ENCODE measurements around the gene HMGA1.
"Not testable (repeated sequence)": the region's sequence is repeated elsewhere in the genome, so short reads cannot be mapped to it uniquely, and the experiment has no call there.

DNA sequence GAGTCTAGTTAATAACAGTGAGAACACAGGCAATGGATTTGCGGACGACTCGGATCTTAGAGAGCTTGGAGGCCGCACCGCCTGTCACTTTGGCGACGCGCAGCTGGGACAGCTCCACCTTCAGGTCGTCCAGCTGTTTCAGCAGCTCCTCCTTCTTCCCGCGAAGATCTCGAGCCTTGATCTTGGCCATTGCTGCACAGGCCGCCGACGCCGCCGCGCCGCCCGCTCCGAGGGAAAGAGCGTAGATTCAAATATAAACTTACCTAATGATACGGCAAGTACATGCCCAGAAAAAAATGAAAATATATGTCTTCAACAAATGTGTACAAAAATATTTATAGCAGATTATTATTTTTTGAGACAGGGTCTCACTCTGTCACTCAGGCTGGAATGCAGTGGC is 26.8 kb downstream of the HMGA1 start:
- not testable (repeated sequence) for TF ChIP-seq EZH2phosphoT487 (IDR thresholded peaks at IDR 0.05; ENCODE audit: borderline replicate concordance, low read length)
- TF ChIP-seq, protein P1, sequence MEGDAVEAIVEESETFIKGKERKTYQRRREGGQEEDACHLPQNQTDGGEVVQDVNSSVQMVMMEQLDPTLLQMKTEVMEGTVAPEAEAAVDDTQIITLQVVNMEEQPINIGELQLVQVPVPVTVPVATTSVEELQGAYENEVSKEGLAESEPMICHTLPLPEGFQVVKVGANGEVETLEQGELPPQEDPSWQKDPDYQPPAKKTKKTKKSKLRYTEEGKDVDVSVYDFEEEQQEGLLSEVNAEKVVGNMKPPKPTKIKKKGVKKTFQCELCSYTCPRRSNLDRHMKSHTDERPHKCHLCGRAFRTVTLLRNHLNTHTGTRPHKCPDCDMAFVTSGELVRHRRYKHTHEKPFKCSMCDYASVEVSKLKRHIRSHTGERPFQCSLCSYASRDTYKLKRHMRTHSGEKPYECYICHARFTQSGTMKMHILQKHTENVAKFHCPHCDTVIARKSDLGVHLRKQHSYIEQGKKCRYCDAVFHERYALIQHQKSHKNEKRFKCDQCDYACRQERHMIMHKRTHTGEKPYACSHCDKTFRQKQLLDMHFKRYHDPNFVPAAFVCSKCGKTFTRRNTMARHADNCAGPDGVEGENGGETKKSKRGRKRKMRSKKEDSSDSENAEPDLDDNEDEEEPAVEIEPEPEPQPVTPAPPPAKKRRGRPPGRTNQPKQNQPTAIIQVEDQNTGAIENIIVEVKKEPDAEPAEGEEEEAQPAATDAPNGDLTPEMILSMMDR (IDR thresholded peaks at IDR 0.05; ENCODE audit: low read depth, low read length, poor library complexity, severe bottlenecking): not testable (repeated sequence)
